ENCODE data around the gene RAB3IP. TPM values are rescaled to one million over a fixed set of nuclear protein-coding genes. Genes with fewer than 3 reads are reported as not detected.

RAB3IP gene
- total and polyA plus RNA-seq, 2 of the 4 experiments (the other 2 are of a cell fraction): 1.5 to 2.7 TPM

- no peak overlapping the region for H4K91ac ChIP-seq (ENCODE audit: insufficient read depth, low read depth, low read length)
- dilution Hi-C loops (cut with HindIII; ENCODE audit: low sequenced_read_pairs, unreplicated experiment): no loop called here
- no peak overlapping the region for H4K5ac ChIP-seq (ENCODE audit: low read depth, low read length)
- no peaks in the 10 kb centered on the region for H3K36me3 ChIP-seq (ENCODE audit: control insufficient read depth, insufficient read depth, low read length)
- H3K27ac ChIP-seq (ENCODE audit: insufficient read depth, low read length): no peak overlapping the region
- no peaks in the 10 kb centered on the region for H3K9me3 ChIP-seq (ENCODE audit: control insufficient read depth, insufficient read depth, low read length)
- H3K9ac ChIP-seq (ENCODE audit: low read depth, low read length): no peak overlapping the region
- in situ Hi-C loops (cut with MboI; ENCODE audit: low sequenced_read_pairs): no loop called here
- H3K4me3 ChIP-seq (ENCODE audit: insufficient read depth, low read depth, low read length): no peak overlapping the region
- H2BK20ac ChIP-seq (ENCODE audit: low read depth, low read length): no peak overlapping the region
- TF ChIP-seq MXI1 (IDR thresholded peaks at IDR 0.05; ENCODE audit: borderline replicate concordance, low read depth, low read length) (no peak), BHLHE40 (IDR thresholded peaks at IDR 0.05; ENCODE audit: low read depth, low read length) (no peak), RCOR1 (IDR thresholded peaks at IDR 0.05; ENCODE audit: insufficient replicate concordance, low read length) (no peak), NFE2L2 (IDR thresholded peaks at IDR 0.05; ENCODE audit: low read depth, low read length) (no peak), USF2 (IDR thresholded peaks at IDR 0.05; ENCODE audit: low read depth, low read length) (no peak), RFX5 (IDR thresholded peaks at IDR 0.05; ENCODE audit: low read depth, low read length) (no peak), CEBPB (IDR thresholded peaks at IDR 0.05; ENCODE audit: low read depth, low read length) (no peak), MAZ (IDR thresholded peaks at IDR 0.05; ENCODE audit: borderline replicate concordance, low read depth, low read length) (no peak), MAFK (IDR thresholded peaks at IDR 0.05; ENCODE audit: low read depth, low read length) (no peak), POLR2A (IDR thresholded peaks at IDR 0.05; ENCODE audit: low read depth, low read length) (no peak), RAD21 (IDR thresholded peaks at IDR 0.05; ENCODE audit: low read length) (no peak), FOS (IDR thresholded peaks at IDR 0.05; ENCODE audit: low read depth, low read length) (no peak), SMC3 (IDR thresholded peaks at IDR 0.05; ENCODE audit: low read depth, low read length) (no peak), CHD1 (IDR thresholded peaks at IDR 0.05; ENCODE audit: low read depth, low read length) (no peak)
- TF ChIP-seq, protein P1, sequence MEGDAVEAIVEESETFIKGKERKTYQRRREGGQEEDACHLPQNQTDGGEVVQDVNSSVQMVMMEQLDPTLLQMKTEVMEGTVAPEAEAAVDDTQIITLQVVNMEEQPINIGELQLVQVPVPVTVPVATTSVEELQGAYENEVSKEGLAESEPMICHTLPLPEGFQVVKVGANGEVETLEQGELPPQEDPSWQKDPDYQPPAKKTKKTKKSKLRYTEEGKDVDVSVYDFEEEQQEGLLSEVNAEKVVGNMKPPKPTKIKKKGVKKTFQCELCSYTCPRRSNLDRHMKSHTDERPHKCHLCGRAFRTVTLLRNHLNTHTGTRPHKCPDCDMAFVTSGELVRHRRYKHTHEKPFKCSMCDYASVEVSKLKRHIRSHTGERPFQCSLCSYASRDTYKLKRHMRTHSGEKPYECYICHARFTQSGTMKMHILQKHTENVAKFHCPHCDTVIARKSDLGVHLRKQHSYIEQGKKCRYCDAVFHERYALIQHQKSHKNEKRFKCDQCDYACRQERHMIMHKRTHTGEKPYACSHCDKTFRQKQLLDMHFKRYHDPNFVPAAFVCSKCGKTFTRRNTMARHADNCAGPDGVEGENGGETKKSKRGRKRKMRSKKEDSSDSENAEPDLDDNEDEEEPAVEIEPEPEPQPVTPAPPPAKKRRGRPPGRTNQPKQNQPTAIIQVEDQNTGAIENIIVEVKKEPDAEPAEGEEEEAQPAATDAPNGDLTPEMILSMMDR (conservative IDR thresholded peaks at IDR 0.05; ENCODE audit: low read depth, low read length): no peak
- TF ChIP-seq, protein P2, sequence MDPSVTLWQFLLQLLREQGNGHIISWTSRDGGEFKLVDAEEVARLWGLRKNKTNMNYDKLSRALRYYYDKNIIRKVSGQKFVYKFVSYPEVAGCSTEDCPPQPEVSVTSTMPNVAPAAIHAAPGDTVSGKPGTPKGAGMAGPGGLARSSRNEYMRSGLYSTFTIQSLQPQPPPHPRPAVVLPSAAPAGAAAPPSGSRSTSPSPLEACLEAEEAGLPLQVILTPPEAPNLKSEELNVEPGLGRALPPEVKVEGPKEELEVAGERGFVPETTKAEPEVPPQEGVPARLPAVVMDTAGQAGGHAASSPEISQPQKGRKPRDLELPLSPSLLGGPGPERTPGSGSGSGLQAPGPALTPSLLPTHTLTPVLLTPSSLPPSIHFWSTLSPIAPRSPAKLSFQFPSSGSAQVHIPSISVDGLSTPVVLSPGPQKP (IDR thresholded peaks at IDR 0.05; ENCODE audit: borderline replicate concordance, low read depth, low read length): no peak
- ChIA-PET POLR2A (ENCODE audit: unreplicated experiment) (no interaction called here), CTCF (no interaction called here)
- no peaks in the 10 kb centered on the region for H4K20me1 ChIP-seq (ENCODE audit: insufficient read depth, low read length)
- no TSS peak for BruUV-seq (replicated peaks)
- ATAC-seq (ENCODE audit: low read depth) (no peak), DNase-seq (no peak)
- no peak overlapping the region for H3K56ac ChIP-seq (ENCODE audit: extremely low read depth, insufficient read depth, low read length)
- no peak overlapping the region for H3K23ac ChIP-seq (ENCODE audit: low read depth, low read length)
- H3K4me1 ChIP-seq (ENCODE audit: control insufficient read depth, insufficient read depth, low read length): no peaks in the 10 kb centered on the region
- H3K18ac ChIP-seq (ENCODE audit: low read depth, low read length): no peak overlapping the region
- H3K4ac ChIP-seq (ENCODE audit: low read depth, low read length): no peak overlapping the region
- no peak overlapping the region for H2BK15ac ChIP-seq (ENCODE audit: low read depth, low read length)
- no peaks in the 10 kb centered on the region for H3K79me1 ChIP-seq (ENCODE audit: low read depth in 1 of 2, low read length in 2 of 2)
- H2BK120ac ChIP-seq (ENCODE audit: low read depth, low read length): no peak overlapping the region
- H2AK9ac ChIP-seq (replicated peaks; ENCODE audit: low read depth, low read length, poor library complexity): no peak overlapping the region
- H3K14ac ChIP-seq (replicated peaks; ENCODE audit: low read depth, low read length): no peak overlapping the region
- H4K8ac ChIP-seq (ENCODE audit: low read depth in 2 of 2, low read length in 2 of 2): no peak overlapping the region
- no peaks in the 10 kb centered on the region for H3K27me3 ChIP-seq (ENCODE audit: control insufficient read depth, insufficient read depth, low read length)
- no peak overlapping the region for H3K4me2 ChIP-seq (ENCODE audit: low read depth, low read length)
- no peak overlapping the region for H2BK5ac ChIP-seq (ENCODE audit: low read depth, low read length, poor library complexity, severe bottlenecking)
- no peaks in the 10 kb centered on the region for H3K9me1 ChIP-seq (ENCODE audit: insufficient read depth, low read length)
- H2AK5ac ChIP-seq (ENCODE audit: low read depth, low read length): no peak overlapping the region
- H2AFZ ChIP-seq (replicated peaks; ENCODE audit: low read length, poor library complexity): no peak overlapping the region
- 57% methylated on average over 2 of the region's 4 CpGs; no CpG with 5 or more reads in 1 of the 2 experiments for WGBS, 2 experiments (ENCODE audit: extremely low coverage in 2 of 2, insufficient read length in 1 of 2)
- intact Hi-C loops (cut with micrococcal nuclease): no loop called here
Observed at GRCh38 chr12:69844836-69845235, 106.2 kb downstream of the RAB3IP start.
